Superior temporal gyrus (tissue), 1 donor: ENCODE data around the gene MGST1.
"Not testable (repeated sequence)": the region's sequence is repeated elsewhere in the genome, so short reads cannot be mapped to it uniquely, and the experiment has no call there.

Experiments
- DNase-seq: peaks from one replicate; pipeline ENCODE4 v3.0.0-alpha.2; 2016; ENCODE audit errors: extremely low spot score

MGST1 gene

DNA sequence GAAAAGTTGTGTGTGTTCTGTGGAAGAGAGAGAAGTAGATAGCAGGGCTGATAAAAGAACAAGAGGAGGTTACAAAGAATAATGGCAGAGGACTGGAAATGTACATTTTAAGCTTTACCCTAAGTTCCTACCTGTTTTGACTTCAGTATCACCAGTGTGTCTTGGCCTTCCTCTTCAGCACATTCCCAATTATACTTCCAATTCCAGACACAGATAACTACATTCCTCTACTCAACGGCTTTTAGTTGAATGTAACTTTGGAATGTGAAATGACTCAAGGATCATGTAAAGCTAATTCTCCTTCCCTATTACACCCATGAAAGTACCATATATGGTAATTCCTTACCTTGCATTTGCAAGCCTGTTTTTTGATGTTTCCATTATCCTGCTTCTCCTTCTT, 5.0 kb downstream of the MGST1 start:
- no peak for DNase-seq

DNA sequence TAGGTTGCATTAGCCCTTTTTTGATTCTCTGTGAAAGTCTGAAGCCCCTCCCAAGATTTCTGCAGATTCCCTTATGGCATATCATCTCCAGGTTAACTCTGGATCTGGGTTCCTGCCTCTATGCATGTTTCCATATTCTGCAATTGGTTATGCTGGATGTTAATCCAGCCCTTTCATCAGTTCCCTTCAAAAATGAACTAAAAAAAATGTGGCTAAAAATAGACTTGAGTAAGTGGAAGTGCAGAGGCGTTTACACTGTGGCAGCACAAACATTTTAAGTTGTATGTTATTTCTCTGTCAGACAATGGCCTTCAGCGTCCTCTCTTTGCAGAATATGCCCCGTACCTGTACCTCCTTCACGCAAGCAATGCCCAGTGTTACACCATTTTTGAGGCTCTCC, 11.4 kb downstream of the MGST1 start:
- DNase-seq: no peak

- no peak for DNase-seq
Measured at GRCh38 chr12:16359512-16360491, 12.4 kb downstream of the MGST1 start.

DNA sequence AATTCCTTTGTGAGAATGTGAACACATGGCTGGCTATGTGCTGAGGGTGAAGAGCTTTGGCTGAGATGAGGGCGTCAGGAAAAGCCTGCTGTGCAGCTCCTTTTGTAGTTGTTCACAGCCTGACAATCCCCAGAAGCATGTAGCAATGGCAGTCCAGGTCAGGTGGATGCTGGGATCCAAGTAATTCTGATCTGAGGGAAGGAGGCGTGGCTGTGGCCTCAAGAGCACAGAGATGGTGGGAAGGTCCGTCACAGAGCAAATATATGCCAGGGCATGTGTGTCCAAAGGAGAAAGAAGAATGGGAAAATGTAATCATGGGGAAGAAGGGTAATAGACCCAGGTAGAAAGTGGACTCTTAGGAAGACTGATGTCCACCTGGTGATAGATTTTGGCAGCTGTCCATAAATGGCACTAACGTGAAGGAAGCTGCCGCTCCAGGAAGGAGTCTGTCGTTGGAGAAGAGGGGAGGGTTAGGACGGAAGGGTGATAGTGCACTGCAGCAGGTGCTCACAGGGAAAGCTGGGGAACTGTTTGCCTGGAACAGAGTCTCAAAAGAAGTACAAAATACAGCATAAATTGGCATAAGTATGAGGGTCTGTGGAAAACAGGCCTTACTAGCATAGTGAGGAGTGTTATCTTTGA, 13.8 kb downstream of the MGST1 start:
- DNase-seq: no peak

- no peak for DNase-seq
Measured at GRCh38 chr12:16362550-16362949, 15.1 kb downstream of the MGST1 start.

DNA sequence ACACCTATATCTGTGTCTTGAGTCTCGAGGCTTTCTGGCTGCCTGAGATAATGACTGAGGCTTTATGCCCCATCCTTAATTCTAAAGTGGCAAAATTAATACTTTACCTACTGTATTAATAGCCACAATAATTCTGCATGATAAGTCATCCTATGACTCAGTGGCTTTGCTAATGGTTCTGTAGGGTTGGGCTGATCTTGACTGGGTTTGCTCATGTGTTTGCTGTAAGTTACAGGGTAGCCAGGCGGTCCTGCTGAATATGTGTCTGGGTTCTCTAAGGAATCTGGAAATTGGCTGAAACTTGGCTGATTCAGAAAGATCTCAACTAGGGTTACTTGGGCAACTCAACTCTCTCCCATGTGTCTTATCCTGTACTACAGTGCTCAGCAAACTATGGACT, 21.7 kb downstream of the MGST1 start:
- no peak for DNase-seq

DNA sequence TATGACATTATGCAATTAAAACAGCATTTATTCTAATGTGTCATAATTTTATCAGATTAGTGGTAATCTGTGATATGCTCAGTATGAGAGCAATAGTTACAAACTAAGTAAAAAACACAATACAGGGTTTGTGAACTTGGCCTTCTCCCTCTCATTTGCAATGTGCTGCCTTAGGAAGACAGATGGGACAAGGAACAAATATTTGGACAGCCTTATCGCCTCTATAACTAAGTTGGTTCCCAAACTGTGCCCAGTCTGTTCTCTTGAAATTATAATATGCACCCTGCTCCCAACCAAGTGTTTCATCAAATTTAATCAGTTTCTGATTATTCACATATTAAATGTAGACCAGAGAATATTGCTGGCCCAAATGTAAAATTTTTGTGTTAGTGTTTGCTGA, 22.7 kb downstream of the MGST1 start:
- DNase-seq: no peak

GRCh38 chr12:16382652-16383312, 35.3 kb downstream of the MGST1 start:
- DNase-seq: not testable (repeated sequence)

GRCh38 chr12:16384732-16385131, 37.3 kb downstream of the MGST1 start:
- no peak for DNase-seq

DNA sequence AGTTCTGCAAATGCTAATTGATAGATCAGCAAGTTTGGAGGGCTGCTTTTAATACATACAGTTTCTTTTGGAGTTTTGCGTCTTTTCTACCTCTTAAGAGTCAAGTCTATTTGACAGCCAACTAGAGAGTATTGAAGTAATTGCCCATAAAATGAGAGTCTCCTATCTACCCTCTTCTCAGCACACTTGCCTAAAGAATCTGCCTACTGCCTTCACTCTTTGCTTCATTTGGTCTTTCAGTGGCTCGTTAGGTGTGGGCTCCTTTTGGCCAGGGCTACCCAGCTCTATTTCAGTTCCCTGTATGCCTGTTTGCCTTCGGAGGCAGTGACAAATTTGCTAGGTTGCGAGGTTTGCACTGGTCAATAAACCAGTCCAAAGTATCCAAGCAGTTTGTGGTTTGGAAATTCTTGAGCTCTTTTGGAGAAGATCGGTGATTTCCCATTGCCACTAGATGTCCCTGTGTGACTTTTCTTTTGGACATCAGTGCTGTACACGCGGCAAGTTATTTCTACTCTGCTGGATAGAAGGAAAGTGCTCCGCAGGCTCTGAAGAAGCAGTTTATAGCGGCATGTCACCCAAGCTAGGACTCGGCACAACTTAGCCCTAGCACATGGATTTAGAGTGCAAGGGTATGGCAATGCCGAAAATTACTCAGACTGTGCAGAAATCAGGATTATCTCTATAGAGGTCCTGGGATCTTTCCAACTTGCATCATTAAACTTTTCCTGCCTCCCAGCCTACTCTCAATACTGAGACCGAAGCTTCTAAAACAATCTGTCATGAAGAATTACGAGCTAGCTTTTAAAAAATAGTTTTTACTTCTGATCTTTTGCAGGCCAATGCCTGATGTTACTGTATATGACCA, 38.6 kb downstream of the MGST1 start:
- peak; percentile 88 for DNase-seq

- DNase-seq: no peak
Measured at GRCh38 chr12:16387919-16388318, 40.5 kb downstream of the MGST1 start.

GRCh38 chr12:16389594-16389993, 42.1 kb downstream of the MGST1 start:
- no peak for DNase-seq

DNA sequence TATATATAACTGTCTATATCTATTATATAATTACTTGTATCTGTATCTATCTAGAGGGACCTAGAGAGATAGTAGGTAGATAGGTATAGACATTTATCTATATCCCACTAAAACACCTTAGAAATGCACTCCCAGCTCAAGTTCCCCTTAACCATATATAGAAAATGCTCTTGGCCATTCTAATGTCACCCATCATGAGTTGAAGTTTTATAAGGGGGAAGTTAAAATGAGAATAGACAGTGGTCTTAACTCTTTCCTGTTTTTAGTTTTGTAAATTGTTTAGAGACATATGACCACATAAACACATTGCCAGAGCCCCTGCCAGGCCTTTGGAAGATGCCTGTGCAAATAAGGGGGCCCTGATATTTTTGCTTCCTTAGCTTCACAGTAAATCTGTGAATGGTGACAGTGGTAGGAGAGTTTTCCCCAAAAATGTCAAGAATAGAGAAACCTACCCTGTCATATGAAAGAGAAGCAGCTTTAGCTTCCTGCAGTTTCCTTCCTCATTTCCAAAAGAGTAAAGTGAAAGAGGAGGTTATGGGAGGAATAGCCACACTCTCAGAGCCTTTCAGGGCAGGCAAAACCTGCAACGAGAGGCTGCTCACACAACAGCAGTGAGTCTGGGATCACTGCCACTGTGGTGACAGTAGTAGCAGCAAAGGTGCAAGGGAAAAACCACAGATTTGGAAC, 45.5 kb downstream of the MGST1 start:
- no peak for DNase-seq

DNA sequence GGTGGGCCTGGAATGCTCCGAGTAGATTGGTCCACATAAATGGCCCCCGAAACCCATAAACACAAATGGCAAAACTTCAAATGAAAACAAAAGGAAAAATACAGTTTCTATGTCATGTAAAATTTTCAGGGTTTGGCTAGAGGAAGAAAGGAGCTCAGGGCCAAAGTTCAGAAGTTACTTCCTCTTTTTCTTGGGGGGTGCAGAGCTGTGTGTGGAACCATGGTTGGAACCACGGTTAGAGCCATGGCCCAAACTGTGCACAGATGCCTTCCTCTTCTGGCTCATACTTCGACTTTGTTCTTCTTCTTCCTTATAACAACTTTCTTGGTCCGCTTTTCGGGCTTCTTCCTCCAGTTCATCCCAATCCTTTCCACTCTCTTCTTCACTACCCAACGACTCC, 51.7 kb downstream of the MGST1 start:
- DNase-seq: no peak

DNA sequence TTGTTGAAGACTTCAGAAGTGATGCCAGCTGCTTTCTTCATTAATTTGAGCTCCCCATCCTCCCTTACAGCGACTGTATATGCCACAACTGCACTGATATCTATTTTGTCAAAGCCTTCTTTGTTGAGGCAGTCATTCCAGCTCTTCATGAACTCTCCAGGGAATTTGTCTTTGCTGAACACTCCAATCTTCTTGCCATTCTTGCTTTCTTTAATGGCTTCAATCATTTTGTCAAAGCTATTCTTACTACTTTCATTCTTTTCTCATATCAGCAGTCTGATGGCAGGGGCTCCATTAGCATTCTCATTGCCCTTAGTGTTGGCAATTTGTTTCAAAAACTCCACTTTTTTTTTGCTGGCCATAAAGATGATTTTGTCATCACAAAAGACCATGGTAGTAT, 54.4 kb downstream of the MGST1 start:
- not testable (repeated sequence) for DNase-seq

DNA sequence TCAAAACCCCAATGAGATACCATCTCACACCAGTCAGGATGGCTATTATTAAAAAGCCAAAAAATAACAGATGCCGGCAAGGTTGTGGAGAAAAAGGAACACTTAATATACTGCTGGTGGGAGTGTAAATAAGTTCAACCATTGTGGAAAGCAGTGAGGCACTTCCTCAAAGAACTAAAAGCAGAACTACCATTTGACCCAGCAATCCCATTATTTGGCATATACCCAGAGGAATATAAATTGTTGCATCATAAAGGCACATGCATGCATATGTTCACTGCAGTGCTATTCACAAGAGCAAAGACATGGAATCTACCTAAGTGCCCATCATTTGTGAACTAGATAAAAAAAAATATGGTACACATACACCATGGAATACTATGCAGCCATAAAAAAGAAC, 59.9 kb downstream of the MGST1 start:
- no peak for DNase-seq
